GM23338 (cell line): ENCODE measurements around the gene PTBP3. TPM values are rescaled to one million over a fixed set of nuclear protein-coding genes. Genes with fewer than 3 reads are reported as not detected.

Source experiments
- ATAC-seq: fragments of 200-7000 bp; cut with Tn5 transposase; 3 replicates; pipeline ENCODE4 v1.9.1; 2020
- DNase-seq: peaks from one replicate; pipeline ENCODE4 v3.0.0-alpha.2; 2015; ENCODE audit warnings: low spot score
- H2AFZ ChIP-seq: fragments of 200-600 bp; sonication (generic); 2 replicates; pipeline ENCODE4 v1.8.0; 2016; ENCODE audit warnings: antibody characterized with exemption, mild to moderate bottlenecking, moderate library complexity
- H3F3A ChIP-seq: fragments of 200-600 bp; sonication (generic); replicated peaks from 2 replicates; pipeline ENCODE4 v1.8.0; 2017; ENCODE audit warnings: antibody characterized with exemption, mixed run types, low read depth
- H3K27ac ChIP-seq: fragments of 200-600 bp; sonication (generic); 2 replicates; pipeline ENCODE4 v1.6.1; 2016; ENCODE audit warnings: low read depth
- H3K27me3 ChIP-seq: fragments of 200-600 bp; sonication (generic); 2 replicates; pipeline ENCODE4 v1.8.0; 2016; ENCODE audit warnings: mild to moderate bottlenecking, mixed run types, moderate library complexity; ENCODE audit not compliant: insufficient read depth
- H3K36me3 ChIP-seq: fragments of 200-600 bp; sonication (generic); 2 replicates; pipeline ENCODE4 v1.8.0; 2016; ENCODE audit warnings: mild to moderate bottlenecking; ENCODE audit not compliant: insufficient read depth
- H3K4me1 ChIP-seq: fragments of 200-600 bp; sonication (generic); 2 replicates; pipeline ENCODE4 v1.8.0; 2016; ENCODE audit warnings: mild to moderate bottlenecking, moderate library complexity; ENCODE audit not compliant: insufficient read depth
- H3K4me2 ChIP-seq: fragments of 200-600 bp; sonication (generic); 2 replicates; pipeline ENCODE4 v1.7.1; 2017; ENCODE audit warnings: mixed run types
- H3K4me3 ChIP-seq: fragments of 200-600 bp; sonication (generic); 2 replicates; pipeline ENCODE4 v1.6.1; 2016; ENCODE audit warnings: mixed run types
- H3K79me2 ChIP-seq: fragments of 200-600 bp; sonication (generic); replicated peaks from 2 replicates; pipeline ENCODE4 v1.8.0; 2017; ENCODE audit warnings: mild to moderate bottlenecking; ENCODE audit not compliant: insufficient read depth
- H3K9me2 ChIP-seq: fragments of 200-600 bp; sonication (generic); 2 replicates; pipeline ENCODE4 v1.8.0; 2017; ENCODE audit not compliant: insufficient read depth
- H4K20me1 ChIP-seq: fragments of 200-600 bp; sonication (generic); replicated peaks from 2 replicates; pipeline ENCODE4 v1.8.0; 2017; ENCODE audit warnings: mild to moderate bottlenecking; ENCODE audit not compliant: insufficient read depth
- H3K27ac Mint-ChIP-seq: 2 replicates; pipeline ENCODE4 v1.8.0; 2020; ENCODE audit warnings: inconsistent platforms, mild to moderate bottlenecking, moderate library complexity, mixed read lengths
- H3K27me3 Mint-ChIP-seq: 3 replicates; pipeline ENCODE4 v1.8.0; 2022; ENCODE audit warnings: low read depth, mild to moderate bottlenecking, moderate library complexity, mixed read lengths, inconsistent platforms; ENCODE audit not compliant: insufficient read depth, poor library complexity
- H3K36me3 Mint-ChIP-seq: 3 replicates; pipeline ENCODE4 v1.8.0; 2021; ENCODE audit warnings: low read depth, mild to moderate bottlenecking, inconsistent platforms, moderate library complexity, mixed read lengths
- H3K4me1 Mint-ChIP-seq: 3 replicates; pipeline ENCODE4 v1.8.0; 2020; ENCODE audit warnings: mild to moderate bottlenecking, inconsistent platforms, mixed read lengths
- H3K4me3 Mint-ChIP-seq: 3 replicates; pipeline ENCODE4 v1.8.0; 2021; ENCODE audit warnings: moderate library complexity, mild to moderate bottlenecking, inconsistent platforms, mixed read lengths
- H3K9me3 Mint-ChIP-seq: 3 replicates; pipeline ENCODE4 v1.8.0; 2020; ENCODE audit warnings: moderate library complexity, mild to moderate bottlenecking, inconsistent platforms, mixed read lengths
- CREB1 ChIP-seq: fragments of 250-450 bp; sonication (Bioruptor Pico); IDR thresholded peaks from 2 replicates; pipeline ENCODE4 v1.5.0; 2020; ENCODE audit warnings: low read depth, mild to moderate bottlenecking, moderate library complexity
- EZH2 ChIP-seq: fragments of 200-600 bp; sonication (generic); IDR thresholded peaks from one replicate; pipeline ENCODE4 v1.8.0; 2017; ENCODE audit warnings: antibody characterized with exemption, mild to moderate bottlenecking, low read depth; ENCODE audit not compliant: unreplicated experiment
- EZH2phosphoT487 ChIP-seq: fragments of 200-600 bp; sonication (generic); IDR thresholded peaks from one replicate; pipeline ENCODE4 v1.8.1; 2018; ENCODE audit warnings: antibody characterized with exemption; ENCODE audit not compliant: unreplicated experiment
- STAT1 ChIP-seq: IDR thresholded peaks from one replicate; pipeline ENCODE4 v1.6.1; 2016; ENCODE audit warnings: antibody characterized with exemption; ENCODE audit not compliant: unreplicated experiment
- ZNF331 ChIP-seq: fragments of 250-450 bp; sonication (Bioruptor Pico); IDR thresholded peaks from 2 replicates; pipeline ENCODE4 v1.5.0; 2020; ENCODE audit warnings: low read depth, mild to moderate bottlenecking, moderate library complexity
- ZNF462 ChIP-seq: fragments of 250-450 bp; sonication (Bioruptor Pico); IDR thresholded peaks from 2 replicates; pipeline ENCODE4 v1.5.0; 2020; ENCODE audit warnings: mild to moderate bottlenecking, moderate library complexity
- polyA plus RNA-seq: library from polyadenylated mRNA; unstranded; fragments of >200 nt; fragmentation: Nextera tagmentation; extraction: Ambion mirVana; gene quantifications from 2 replicates; pipeline ENCODE4 v1.2.1, GENCODE V29; 2016
- total RNA-seq: library from RNA; depleted of rRNA; stranded (reverse); fragments of >200 nt; shearing (Covaris generic); gene quantifications from 2 replicates; pipeline ENCODE4 v1.2.3, GENCODE V29; 2014

The PTBP3 gene
- total and polyA plus RNA-seq, 2 experiments from 2014 or later = 20.0 to 92.9 TPM

DNA sequence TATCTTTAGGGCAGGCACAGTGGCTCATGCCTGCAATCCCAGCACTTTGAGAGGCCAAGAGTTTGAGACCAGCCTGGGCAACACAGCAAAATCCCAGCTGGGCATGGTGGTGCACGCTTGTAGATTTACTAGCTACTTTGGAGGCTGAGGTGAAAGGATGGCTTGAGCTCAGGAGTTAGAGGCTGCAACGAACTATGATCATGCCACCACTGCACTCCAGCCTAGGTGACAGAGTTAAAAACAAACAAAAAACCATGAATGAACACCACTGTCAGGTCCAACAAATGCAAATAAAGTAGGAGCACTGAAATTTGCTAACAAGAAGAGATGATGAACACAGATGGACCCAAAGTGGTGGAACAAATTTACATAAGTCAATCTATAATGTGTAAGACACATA is 4.9 kb downstream of the PTBP3 start (continued):
- TF ChIP-seq ZNF462 (CRISPR knock-in tag) (no peak), CREB1 (no peak)

DNA sequence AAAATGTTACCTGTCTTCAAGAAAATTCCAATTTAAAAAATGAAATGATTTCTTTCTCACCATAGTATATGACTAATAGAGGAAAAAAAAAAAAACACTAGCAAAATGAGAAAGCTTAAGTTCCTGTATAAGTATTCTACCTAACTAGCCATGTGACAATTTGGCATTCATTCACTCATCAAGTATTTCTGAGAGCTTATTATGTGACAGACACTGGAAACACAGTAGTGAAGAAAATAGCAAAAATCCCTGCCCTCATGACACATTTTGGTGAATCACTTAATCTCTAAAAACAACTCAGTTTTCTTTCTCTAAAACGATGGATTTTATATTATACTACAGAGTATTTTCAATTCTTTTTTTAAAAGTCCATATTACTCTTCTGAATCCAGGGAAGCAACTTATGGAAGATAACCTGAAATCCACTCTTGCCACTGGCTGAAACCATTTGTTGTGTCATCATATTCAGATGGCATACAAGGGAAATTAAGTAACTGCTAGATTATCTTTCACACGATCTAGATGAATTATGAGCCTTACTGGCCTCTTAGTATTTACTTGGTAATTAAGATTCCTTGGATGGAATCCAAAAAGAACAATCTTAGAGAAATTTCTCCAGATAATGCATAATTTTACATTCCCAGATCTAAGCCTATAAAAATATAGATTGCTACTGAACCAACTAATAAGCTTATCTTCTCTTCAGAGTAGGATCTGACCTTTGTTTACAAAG is 5.5 kb downstream of the PTBP3 start:
- H3K27ac ChIP-seq = no peak overlapping the region
- peaks cover 98% of the 10 kb centered on the region for H3K79me2 ChIP-seq
- peaks cover 14% of the 10 kb centered on the region for H4K20me1 ChIP-seq
- peaks cover 4% of the 10 kb centered on the region for H3K27me3 Mint-ChIP-seq
- no peak for ATAC-seq
- H2AFZ ChIP-seq = no peak overlapping the region
- no peak overlapping the region for H3K4me3 Mint-ChIP-seq
- H3K27ac Mint-ChIP-seq = no peak overlapping the region
- H3K4me1 Mint-ChIP-seq = peaks cover 45% of the 10 kb centered on the region
- no peaks in the 10 kb centered on the region for H3K27me3 ChIP-seq
- no peak overlapping the region for H3K4me3 ChIP-seq
- no peaks in the 10 kb centered on the region for H3K9me3 Mint-ChIP-seq
- H3K4me1 ChIP-seq = peaks cover 44% of the 10 kb centered on the region
- DNase-seq = no peak
- H3K4me2 ChIP-seq = no peak overlapping the region
- H3K36me3 Mint-ChIP-seq = peaks cover 6% of the 10 kb centered on the region; the same call in 2 of the 3 replicates
- TF ChIP-seq EZH2phosphoT487 (no peak), STAT1 (no peak), EZH2 (no peak), ZNF331 (no peak)
- H3K9me2 ChIP-seq = no peaks in the 10 kb centered on the region
- no peaks in the 10 kb centered on the region; the same call in 1 of the 2 replicates for H3F3A ChIP-seq
- no peaks in the 10 kb centered on the region for H3K36me3 ChIP-seq
